Nephron (organoid): ENCODE data around the gene ADGRG7.
"Not testable (repeated sequence)": the region's sequence is repeated elsewhere in the genome, so short reads cannot be mapped to it uniquely, and the experiment has no call there.

Experiments used
- H3K27ac Mint-ChIP-seq, 3 experiments: 2 replicates each; pipeline ENCODE4 v1.8.0; 2020; ENCODE audit warnings: mixed read lengths in 3 of 3, mild to moderate bottlenecking in 2 of 3, moderate library complexity in 1 of 3
- H3K27me3 Mint-ChIP-seq: 2 replicates; pipeline ENCODE4 v1.8.0; 2021; ENCODE audit warnings: low read depth, mild to moderate bottlenecking, moderate library complexity, mixed read lengths
- H3K36me3 Mint-ChIP-seq: 2 replicates; pipeline ENCODE4 v1.8.0; 2020; ENCODE audit warnings: low read depth, mixed read lengths
- H3K4me1 Mint-ChIP-seq: 2 replicates; pipeline ENCODE4 v1.8.0; 2020; ENCODE audit warnings: mixed read lengths
- H3K4me3 Mint-ChIP-seq, 3 experiments: 2 replicates each; pipeline ENCODE4 v1.8.0; 2020; ENCODE audit warnings: mild to moderate bottlenecking in 3 of 3, mixed read lengths in 3 of 3, moderate library complexity in 2 of 3
- H3K9me3 Mint-ChIP-seq: 2 replicates; pipeline ENCODE4 v1.8.0; 2020; ENCODE audit warnings: mixed read lengths
- CTCF ChIP-seq, 3 experiments: fragments of 200-600 bp; sonication (generic); IDR thresholded peaks; one replicate each; pipeline ENCODE4 v1.5.0; 2021; ENCODE audit warnings: antibody characterized with exemption in 3 of 3; ENCODE audit not compliant: unreplicated experiment in 3 of 3

ADGRG7 gene

DNA sequence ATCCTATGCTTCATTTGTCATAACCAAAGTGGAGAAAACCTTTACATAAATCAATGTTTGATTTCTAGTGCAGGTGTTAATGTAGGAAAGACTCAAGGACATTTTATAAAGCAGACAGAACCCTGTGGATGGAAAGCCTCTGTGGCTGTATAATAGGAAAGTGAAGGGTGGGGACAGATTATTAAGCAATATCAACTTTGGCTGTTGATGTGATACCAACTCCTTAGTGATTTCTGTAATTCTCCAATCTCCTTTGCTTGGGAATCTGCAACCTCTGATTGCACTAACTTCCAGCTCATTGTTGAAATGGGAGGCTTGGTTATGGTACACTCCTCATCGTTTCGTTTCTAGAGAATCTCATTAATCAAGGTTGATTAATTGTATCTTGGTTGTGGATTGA, 29.3 kb upstream of the ADGRG7 start:
- H3K4me1 Mint-ChIP-seq, result no peaks in the 10 kb centered on the region
- no peak for TF ChIP-seq CTCF (IDR thresholded peaks at IDR 0.05; ENCODE audit: unreplicated experiment in 3 of 3)
- no peaks in the 10 kb centered on the region for H3K27me3 Mint-ChIP-seq
- no peak overlapping the region for H3K27ac Mint-ChIP-seq
- peaks cover 10% of the 10 kb centered on the region for H3K9me3 Mint-ChIP-seq
- H3K4me3 Mint-ChIP-seq, result no peak overlapping the region
- H3K36me3 Mint-ChIP-seq, result peaks cover 4% of the 10 kb centered on the region

GRCh38 chr3:100581650-100582049, 27.8 kb upstream of the ADGRG7 start:
- Mint-ChIP-seq H3K27ac (no peak overlapping the region), H3K36me3 (peaks cover 4% of the 10 kb centered on the region), H3K4me1 (no peaks in the 10 kb centered on the region), H3K9me3 (peaks cover 13% of the 10 kb centered on the region), H3K27me3 (no peaks in the 10 kb centered on the region), H3K4me3 (no peak overlapping the region)
- no peak for TF ChIP-seq CTCF (IDR thresholded peaks at IDR 0.05; ENCODE audit: unreplicated experiment in 3 of 3)

DNA sequence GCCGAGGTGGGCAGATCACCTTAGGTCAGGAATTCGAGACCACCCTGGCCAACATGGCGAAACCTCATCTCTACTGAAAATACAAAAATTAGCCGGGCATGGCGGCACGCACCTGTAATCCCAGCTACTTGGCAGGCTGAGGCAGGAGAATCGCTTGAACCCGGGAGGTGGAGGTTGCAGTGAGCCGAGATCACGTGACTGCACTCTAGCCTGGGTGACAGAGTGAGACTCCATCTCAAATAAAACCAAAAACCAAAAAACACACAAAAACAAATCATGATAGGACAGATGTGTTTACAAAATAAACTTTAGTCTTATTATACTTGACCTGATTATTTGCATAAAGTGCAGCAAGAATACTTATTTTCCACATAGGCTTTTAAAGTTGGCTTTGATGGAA, 27.2 kb upstream of the ADGRG7 start:
- not testable (repeated sequence) for H3K27me3 Mint-ChIP-seq, H3K4me1 Mint-ChIP-seq, H3K36me3 Mint-ChIP-seq, H3K27ac Mint-ChIP-seq, H3K4me3 Mint-ChIP-seq
- H3K9me3 Mint-ChIP-seq, result peaks cover 13% of the 10 kb centered on the region

DNA sequence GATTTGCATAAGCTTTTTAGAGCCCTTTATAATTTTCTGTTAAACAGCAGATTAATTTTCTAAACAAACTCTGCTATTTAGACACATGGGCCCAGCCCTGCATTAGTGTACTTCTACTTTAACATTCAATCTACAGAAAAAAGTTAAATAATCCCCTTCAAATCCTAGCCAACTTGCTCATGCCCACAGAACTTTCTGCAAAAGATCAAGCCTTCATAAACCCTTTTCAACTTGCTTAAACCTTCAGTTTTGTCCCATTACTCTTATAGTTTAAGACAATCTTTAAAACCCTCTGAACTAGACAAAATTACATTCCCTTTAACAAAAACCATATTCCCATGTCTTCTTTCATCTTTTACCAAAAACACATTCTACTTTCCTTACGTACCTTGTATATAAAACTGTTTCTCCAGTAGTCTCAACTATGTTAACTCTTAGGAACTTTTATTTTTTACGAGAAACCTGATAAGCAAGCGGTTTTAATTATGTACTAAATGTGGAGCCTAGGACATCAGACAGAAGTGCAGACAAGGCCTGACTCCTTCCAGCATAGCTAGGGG, 25.2 kb upstream of the ADGRG7 start:
- H3K36me3 Mint-ChIP-seq, result no peaks in the 10 kb centered on the region
- H3K4me1 Mint-ChIP-seq, result no peaks in the 10 kb centered on the region
- no peak overlapping the region for H3K4me3 Mint-ChIP-seq
- no peak for TF ChIP-seq CTCF (IDR thresholded peaks at IDR 0.05; ENCODE audit: unreplicated experiment in 3 of 3)
- H3K27ac Mint-ChIP-seq, result no peak overlapping the region
- peaks cover 13% of the 10 kb centered on the region for H3K9me3 Mint-ChIP-seq
- H3K27me3 Mint-ChIP-seq, result no peaks in the 10 kb centered on the region

GRCh38 chr3:100586832-100587231, 22.6 kb upstream of the ADGRG7 start:
- Mint-ChIP-seq H3K4me1 (peaks cover 6% of the 10 kb centered on the region), H3K9me3 (peaks cover 10% of the 10 kb centered on the region), H3K27ac (no peak overlapping the region), H3K4me3 (no peak overlapping the region), H3K27me3 (no peaks in the 10 kb centered on the region), H3K36me3 (no peaks in the 10 kb centered on the region)
- no peak for TF ChIP-seq CTCF (IDR thresholded peaks at IDR 0.05; ENCODE audit: unreplicated experiment in 3 of 3)

DNA sequence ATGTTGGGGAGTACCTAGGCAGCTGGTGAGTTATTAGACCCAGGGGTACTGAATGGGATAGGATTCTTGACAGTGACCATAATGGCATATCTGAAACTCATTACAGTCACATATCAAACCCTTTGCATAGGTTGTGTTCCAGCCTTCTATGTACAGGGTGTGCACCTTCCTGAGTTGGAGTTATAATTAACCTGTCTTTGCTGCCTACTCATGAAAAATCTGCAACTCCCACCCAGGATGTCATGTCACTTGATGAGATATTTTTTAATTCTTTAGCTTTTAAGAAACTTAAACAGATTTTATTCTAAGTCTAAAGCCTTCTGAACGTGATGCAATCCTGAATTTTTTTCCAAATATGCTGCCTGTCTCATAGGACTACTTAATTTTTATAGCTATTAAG, 21.1 kb upstream of the ADGRG7 start:
- H3K4me1 Mint-ChIP-seq, result peaks cover 6% of the 10 kb centered on the region
- no peaks in the 10 kb centered on the region for H3K27me3 Mint-ChIP-seq
- H3K36me3 Mint-ChIP-seq, result no peaks in the 10 kb centered on the region
- no peak overlapping the region for H3K27ac Mint-ChIP-seq
- no peak for TF ChIP-seq CTCF (IDR thresholded peaks at IDR 0.05; ENCODE audit: unreplicated experiment in 3 of 3)
- peaks cover 10% of the 10 kb centered on the region for H3K9me3 Mint-ChIP-seq
- no peak overlapping the region for H3K4me3 Mint-ChIP-seq
